NK-92 (cell line): ENCODE results near the gene FN1.

Source experiments
- DNase-seq: peaks from one replicate; lab custom pipeline; 2025; ENCODE audit not compliant: unreplicated experiment; lab: John Stamatoyannopoulos, UW

The FN1 gene

GRCh38 chr2:215442401-215442787, 6.5 kb upstream of the FN1 start:
- DNase-seq, result no peak

- DNase-seq, result no peak
These were observed 5.9 kb upstream of the FN1 start for GRCh38 chr2:215441560-215442400.

- no peak for DNase-seq
These were observed 4.2 kb upstream of the FN1 start for GRCh38 chr2:215439980-215440512.

GRCh38 chr2:215439404-215439803, 3.5 kb upstream of the FN1 start:
- no peak for DNase-seq

GRCh38 chr2:215437614-215438013, 1.7 kb upstream of the FN1 start:
- no peak for DNase-seq

GRCh38 chr2:215436705-215437565, 1.1 kb upstream of the FN1 start:
- DNase-seq, result no peak

GRCh38 chr2:215435280-215435869, 493 bp downstream of the FN1 start:
- no peak for DNase-seq

- DNase-seq, result no peak
These were observed 1.2 kb downstream of the FN1 start for GRCh38 chr2:215434447-215435279.

GRCh38 chr2:215432759-215433594, 2.9 kb downstream of the FN1 start:
- DNase-seq, result no peak

- DNase-seq, result no peak
These were observed 3.8 kb downstream of the FN1 start for GRCh38 chr2:215431778-215432758.

GRCh38 chr2:215431290-215431689, 4.6 kb downstream of the FN1 start:
- no peak for DNase-seq

GRCh38 chr2:215430528-215431187, 5.2 kb downstream of the FN1 start:
- no peak for DNase-seq

GRCh38 chr2:215429424-215429823, 6.4 kb downstream of the FN1 start:
- no peak for DNase-seq

- DNase-seq, result no peak
These were observed 7.6 kb downstream of the FN1 start for GRCh38 chr2:215428060-215428910.

GRCh38 chr2:215427585-215427984, 8.3 kb downstream of the FN1 start:
- DNase-seq, result no peak

GRCh38 chr2:215425021-215425782, 10.7 kb downstream of the FN1 start:
- DNase-seq, result no peak
